ENCODE results near the gene CGN. TPM values are rescaled to one million over a fixed set of nuclear protein-coding genes. Genes with fewer than 3 reads are reported as not detected.

Gene CGN
- polyA plus RNA-seq, 1 experiment = 0.05 TPM

DNA sequence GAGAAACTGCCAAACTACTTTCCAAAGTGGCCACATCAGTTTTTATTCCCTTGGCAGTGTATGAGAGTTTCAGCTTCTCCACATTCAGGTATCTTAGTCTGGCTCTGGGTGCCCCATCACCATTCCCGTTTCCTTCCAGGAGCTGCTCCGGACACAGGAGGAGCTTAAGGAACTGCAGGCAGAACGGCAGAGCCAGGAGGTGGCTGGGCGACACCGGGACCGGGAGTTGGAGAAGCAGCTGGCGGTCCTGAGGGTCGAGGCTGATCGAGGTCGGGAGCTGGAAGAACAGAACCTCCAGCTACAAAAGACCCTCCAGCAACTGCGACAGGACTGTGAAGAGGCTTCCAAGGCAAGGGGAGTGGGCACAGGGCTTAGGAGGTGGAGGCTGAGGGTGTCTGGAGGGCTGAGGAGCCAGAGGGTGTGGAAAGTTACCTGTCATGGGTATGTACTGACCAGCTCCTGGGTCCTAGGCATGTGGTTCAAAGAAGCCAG, 18.1 kb downstream of the CGN start:
- Histone ChIP-seq H3K36me3 (ENCODE audit: control insufficient read depth, insufficient read depth, low read length) (no peaks in the 10 kb centered on the region), H3K4me3 (ENCODE audit: low read depth, low read length) (no peak overlapping the region), H3K27me3 (ENCODE audit: control insufficient read depth, insufficient read depth, low read length) (peaks cover 3% of the 10 kb centered on the region; the same call in 1 of the 2 replicates)
- TF ChIP-seq CTCF (IDR thresholded peaks at IDR 0.05; ENCODE audit: insufficient read depth, low read depth, low read length) = no peak
- CTCF ChIA-PET = interaction anchor here (0.8 to 1.2 kb wide), 2 partner anchors 8 to 205 kb away, joined by 3 to 5 read pairs; no protein-coding TSS in a partner anchor
- POLR2A ChIA-PET = no interaction called here
- no peak for DNase-seq (ENCODE audit: low read depth)

DNA sequence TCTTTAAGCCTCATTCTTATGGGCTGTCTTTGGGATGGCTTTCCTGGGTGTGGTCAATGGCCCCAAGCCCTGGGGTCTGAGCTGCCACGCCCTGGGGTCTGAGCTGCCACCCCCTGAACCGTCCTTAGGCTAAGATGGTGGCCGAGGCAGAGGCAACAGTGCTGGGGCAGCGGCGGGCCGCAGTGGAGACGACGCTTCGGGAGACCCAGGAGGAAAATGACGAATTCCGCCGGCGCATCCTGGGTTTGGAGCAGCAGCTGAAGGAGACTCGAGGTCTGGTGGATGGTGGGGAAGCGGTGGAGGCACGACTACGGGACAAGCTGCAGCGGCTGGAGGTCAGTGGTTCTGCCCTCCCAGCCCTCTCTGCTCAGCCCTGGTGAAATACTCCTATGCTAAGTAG, 18.6 kb downstream of the CGN start:
- Histone ChIP-seq H3K4me3 (ENCODE audit: low read depth, low read length) (no peak overlapping the region), H3K36me3 (ENCODE audit: control insufficient read depth, insufficient read depth, low read length) (no peaks in the 10 kb centered on the region), H3K27me3 (ENCODE audit: control insufficient read depth, insufficient read depth, low read length) (peaks cover 2% of the 10 kb centered on the region; the same call in 1 of the 2 replicates)
- CTCF ChIA-PET = interaction anchor here (0.8 to 1.2 kb wide), 2 partner anchors 8 to 205 kb away, joined by 3 to 5 read pairs; no protein-coding TSS in a partner anchor
- POLR2A ChIA-PET = no interaction called here
- no peak for TF ChIP-seq CTCF (IDR thresholded peaks at IDR 0.05; ENCODE audit: insufficient read depth, low read depth, low read length)
- DNase-seq (ENCODE audit: low read depth) = no peak

GRCh38 chr1:151530461-151530860, 19.3 kb downstream of the CGN start:
- no peaks in the 10 kb centered on the region for H3K36me3 ChIP-seq (ENCODE audit: control insufficient read depth, insufficient read depth, low read length)
- POLR2A ChIA-PET = no interaction called here
- no peak overlapping the region for H3K4me3 ChIP-seq (ENCODE audit: low read depth, low read length)
- CTCF ChIA-PET = interaction anchor here (1.3 kb wide), 1 partner anchor 204 kb away, joined by 3 read pairs; no protein-coding TSS in a partner anchor
- TF ChIP-seq CTCF (IDR thresholded peaks at IDR 0.05; ENCODE audit: insufficient read depth, low read depth, low read length) = no peak
- no peak for DNase-seq (ENCODE audit: low read depth)
- H3K27me3 ChIP-seq (ENCODE audit: control insufficient read depth, insufficient read depth, low read length) = peaks cover 2% of the 10 kb centered on the region; the same call in 1 of the 2 replicates

DNA sequence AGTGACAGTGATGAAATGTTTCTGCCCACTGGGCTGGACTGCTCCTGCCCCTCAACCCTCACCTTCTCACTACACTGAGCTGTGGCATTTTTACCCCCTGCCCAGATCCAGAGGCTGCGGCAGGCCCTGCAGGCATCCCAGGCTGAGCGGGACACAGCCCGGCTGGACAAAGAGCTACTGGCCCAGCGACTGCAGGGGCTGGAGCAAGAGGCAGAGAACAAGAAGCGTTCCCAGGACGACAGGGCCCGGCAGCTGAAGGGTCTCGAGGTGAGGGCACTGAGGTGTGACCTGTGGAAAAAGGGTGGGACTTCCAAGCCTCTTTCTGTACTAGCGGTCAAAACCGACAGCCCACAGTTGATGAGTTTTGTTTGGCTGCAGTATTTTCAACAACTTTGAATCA, 22.7 kb downstream of the CGN start:
- peaks cover 2% of the 10 kb centered on the region; the same call in 1 of the 2 replicates for H3K27me3 ChIP-seq (ENCODE audit: control insufficient read depth, insufficient read depth, low read length)
- POLR2A ChIA-PET = no interaction called here
- no peaks in the 10 kb centered on the region for H3K36me3 ChIP-seq (ENCODE audit: control insufficient read depth, insufficient read depth, low read length)
- CTCF ChIA-PET = interaction anchor here (0.6 to 4.1 kb wide), 8 partner anchors 10 to 201 kb away, joined by 3 to 24 read pairs (median 6); no protein-coding TSS in a partner anchor
- no peak for DNase-seq (ENCODE audit: low read depth)
- no peak overlapping the region for H3K4me3 ChIP-seq (ENCODE audit: low read depth, low read length)
- TF ChIP-seq CTCF (IDR thresholded peaks at IDR 0.05; ENCODE audit: insufficient read depth, low read depth, low read length) = no peak

DNA sequence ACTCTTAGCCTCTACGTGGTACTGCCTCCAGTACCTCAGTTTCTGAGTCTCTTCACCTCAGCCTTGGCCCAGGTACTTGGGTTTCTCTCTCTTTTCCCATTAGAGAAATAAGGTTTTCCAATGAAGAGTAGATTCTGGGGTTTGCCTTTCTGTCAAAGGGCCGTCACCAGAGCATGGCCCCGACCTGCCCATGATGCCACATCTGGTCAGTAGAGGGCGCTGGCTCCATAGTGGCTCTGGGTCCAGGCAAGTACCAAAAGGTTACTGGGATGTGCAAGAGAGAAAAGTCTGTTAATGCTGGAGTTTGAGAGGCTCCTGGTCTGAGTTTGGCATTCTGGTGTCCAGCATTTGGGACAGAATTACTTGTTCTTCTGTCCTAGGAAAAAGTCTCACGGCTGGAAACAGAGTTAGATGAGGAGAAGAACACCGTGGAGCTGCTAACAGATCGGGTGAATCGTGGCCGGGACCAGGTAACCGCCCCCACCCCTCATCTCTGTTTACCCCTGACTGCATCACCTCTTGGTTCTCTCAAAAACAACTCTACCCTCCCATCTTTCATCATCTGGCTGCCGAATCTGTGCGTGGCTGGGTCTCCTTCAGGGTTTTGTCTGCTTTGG, 23.6 kb downstream of the CGN start:
- TF ChIP-seq CTCF (IDR thresholded peaks at IDR 0.05; ENCODE audit: insufficient read depth, low read depth, low read length) = peak; percentile 98
- ChIA-PET CTCF (interaction anchor here (0.6 to 4.1 kb wide), 14 partner anchors 11 to 226 kb away, joined by 3 to 24 read pairs (median 4); no protein-coding TSS in a partner anchor), POLR2A (no interaction called here)
- Histone ChIP-seq H3K36me3 (ENCODE audit: control insufficient read depth, insufficient read depth, low read length) (no peaks in the 10 kb centered on the region), H3K27me3 (ENCODE audit: control insufficient read depth, insufficient read depth, low read length) (peaks cover 2% of the 10 kb centered on the region; the same call in 1 of the 2 replicates), H3K4me3 (ENCODE audit: low read depth, low read length) (no peak overlapping the region)
- DNase-seq (ENCODE audit: low read depth) = no peak
